ENCODE data around the gene EGFLAM.

- no peak for TF ChIP-seq POLR2A (IDR thresholded peaks at IDR 0.05)
- TF ChIP-seq CTCF (IDR thresholded peaks at IDR 0.05) = no peak
Measured at GRCh38 chr5:38319491-38319890, 61.1 kb downstream of the EGFLAM start.

All from heart left ventricle (tissue), 13 donors.